H1 (cell line): Measurements from ENCODE around the gene DSCAM. TPM values are rescaled to one million over a fixed set of nuclear protein-coding genes. Genes with fewer than 3 reads are reported as not detected.

ENCODE experiments used
- CTCF ChIA-PET: fragments of 300-600 bp; sonication (Branson Sonifier 250); formaldehyde crosslinking; loops from one replicate; lab custom pipeline; 2021; ENCODE audit not compliant: partially characterized antibody; lab: Charles Lee
- POLR2A ChIA-PET: fragments of 300-600 bp; sonication (Branson Sonifier 250); formaldehyde crosslinking; loops from one replicate; lab custom pipeline; 2021; ENCODE audit warnings: inconsistent platforms; ENCODE audit not compliant: partially characterized antibody; lab: Charles Lee
- DNase-seq, 2 experiments: peaks; one replicate each; pipeline versions ENCODE4 v3.0.0 to v3.0.0-alpha.2; 2010 to 2022; ENCODE audit warnings: low spot score in 2 of 2, low read depth in 1 of 2, mixed read lengths in 1 of 2
- FAIRE-seq: peaks from 2 replicates; lab custom pipeline; 2011; peaks lifted over from hg19 to GRCh38; lab: Jason Lieb, UNC
- H2AFZ ChIP-seq: 2 replicates; pipeline ENCODE4 v1.8.1; 2012; ENCODE audit warnings: low read length, inconsistent platforms
- H2AK5ac ChIP-seq: 2 replicates; pipeline ENCODE4 v1.6.1; 2013; ENCODE audit warnings: low read depth, low read length
- H2BK120ac ChIP-seq: replicated peaks from 2 replicates; pipeline ENCODE3; 2013; ENCODE audit warnings: low read depth, low read length, inconsistent platforms
- H2BK12ac ChIP-seq: 2 replicates; pipeline ENCODE4 v1.6.1; 2013; ENCODE audit warnings: low read depth, low read length
- H2BK15ac ChIP-seq: 2 replicates; pipeline ENCODE4 v1.6.1; 2013; ENCODE audit warnings: low read length
- H2BK20ac ChIP-seq: 2 replicates; pipeline ENCODE4 v1.6.1; 2013; ENCODE audit warnings: low read length
- H2BK5ac ChIP-seq: 2 replicates; pipeline ENCODE4 v1.6.1; 2013; ENCODE audit warnings: low read depth, low read length
- H3K14ac ChIP-seq: 2 replicates; pipeline ENCODE4 v1.6.1; 2013; ENCODE audit warnings: inconsistent platforms; ENCODE audit not compliant: insufficient read length
- H3K18ac ChIP-seq: 2 replicates; pipeline ENCODE4 v1.6.1; 2013; ENCODE audit warnings: low read length; ENCODE audit errors: extremely low read depth
- H3K23ac ChIP-seq: 2 replicates; pipeline ENCODE4 v1.6.1; 2013; ENCODE audit warnings: inconsistent platforms; ENCODE audit not compliant: insufficient read length
- H3K23me2 ChIP-seq: 2 replicates; pipeline ENCODE4 v1.6.1; 2013; ENCODE audit warnings: low read depth, low read length
- H3K27ac ChIP-seq: 2 replicates; pipeline ENCODE4 v1.6.1; 2011; ENCODE audit warnings: low read depth, low read length, inconsistent platforms
- H3K27me3 ChIP-seq, 4 experiments: replicated peaks in 1 of 4; 1 replicate in 1 of 4; 2 replicates in 3 of 4; pipeline versions ENCODE4 v1.6.1 to v1.8.1; 2011 to 2013; ENCODE audit warnings: low read length in 3 of 4, mild to moderate bottlenecking in 3 of 4, inconsistent platforms in 2 of 4, mixed read lengths in 2 of 4, moderate library complexity in 1 of 4; ENCODE audit not compliant: control insufficient read depth in 3 of 4, insufficient read depth in 3 of 4; ENCODE audit errors: extremely low read depth in 1 of 4
- H3K36me3 ChIP-seq, 4 experiments: 2 replicates each; pipeline versions ENCODE4 v1.6.1 to v1.8.1; 2011 to 2013; ENCODE audit warnings: mild to moderate bottlenecking in 4 of 4, low read length in 3 of 4, moderate library complexity in 2 of 4, control low read depth in 1 of 4, inconsistent platforms in 1 of 4; ENCODE audit not compliant: insufficient read depth in 4 of 4, control insufficient read depth in 2 of 4
- H3K4ac ChIP-seq: replicated peaks from 2 replicates; pipeline ENCODE3; 2013; ENCODE audit warnings: low read length, low read depth, mixed read lengths, inconsistent platforms; ENCODE audit not compliant: insufficient read length
- H3K4me1 ChIP-seq, 4 experiments: replicated peaks in 1 of 4; 1 replicate in 1 of 4; 2 replicates in 3 of 4; pipeline versions ENCODE4 v1.6.1 to v1.8.1; 2011 to 2013; ENCODE audit warnings: low read length in 3 of 4, inconsistent platforms in 2 of 4, mixed read lengths in 1 of 4; ENCODE audit not compliant: insufficient read depth in 4 of 4, control insufficient read depth in 3 of 4
- H3K4me2 ChIP-seq, 2 experiments: 2 replicates each; pipeline versions ENCODE4 v1.6.1 to v1.8.1; 2011 to 2013; ENCODE audit warnings: low read depth in 2 of 2, low read length in 2 of 2, control low read depth in 1 of 2, inconsistent platforms in 1 of 2, mild to moderate bottlenecking in 1 of 2; ENCODE audit not compliant: insufficient read depth in 1 of 2
- H3K4me3 ChIP-seq, 4 experiments: fragments of 200-600, 300-600 bp in 1 of 4; sonication (generic), shearing (Covaris generic), sonication (Bioruptor Twin) in 1 of 4; 2 replicates each; pipeline versions ENCODE4 v1.5.1 to v1.8.1; 2011 to 2016; ENCODE audit warnings: low read length in 4 of 4, low read depth in 3 of 4, control low read depth in 2 of 4, inconsistent platforms in 2 of 4, mild to moderate bottlenecking in 2 of 4, mixed read lengths in 1 of 4, moderate library complexity in 1 of 4; ENCODE audit not compliant: insufficient read depth in 2 of 4; ENCODE audit errors: extremely low read depth in 1 of 4
- H3K56ac ChIP-seq: replicated peaks from 2 replicates; pipeline ENCODE3; 2013; ENCODE audit warnings: low read depth, mild to moderate bottlenecking, mixed read lengths, low read length, inconsistent platforms; ENCODE audit not compliant: insufficient read length
- H3K79me1 ChIP-seq: 2 replicates; pipeline ENCODE4 v1.6.1; 2013; ENCODE audit warnings: low read depth, low read length, control low read depth
- H3K79me2 ChIP-seq, 2 experiments: 2 replicates each; pipeline versions ENCODE4 v1.6.1 to v1.8.1; 2012 to 2013; ENCODE audit warnings: low read length in 2 of 2, mild to moderate bottlenecking in 2 of 2, inconsistent platforms in 1 of 2; ENCODE audit not compliant: insufficient read depth in 2 of 2, control insufficient read depth in 1 of 2
- H3K9ac ChIP-seq, 4 experiments: replicated peaks in 1 of 4; 1 replicate in 1 of 4; 2 replicates in 3 of 4; pipeline versions ENCODE4 v1.6.1 to v1.8.1; 2011 to 2013; ENCODE audit warnings: low read depth in 3 of 4, low read length in 3 of 4, control low read depth in 2 of 4, mild to moderate bottlenecking in 2 of 4, moderate library complexity in 2 of 4, inconsistent platforms in 1 of 4; ENCODE audit errors: extremely low read depth in 1 of 4
- H3K9me3 ChIP-seq, 2 experiments: 2 replicates each; pipeline versions ENCODE4 v1.6.1 to v1.8.1; 2012 to 2013; ENCODE audit warnings: mild to moderate bottlenecking in 2 of 2, moderate library complexity in 2 of 2, control low read depth in 1 of 2, inconsistent platforms in 1 of 2, low read depth in 1 of 2, low read length in 1 of 2, mixed read lengths in 1 of 2; ENCODE audit not compliant: insufficient read depth in 2 of 2
- H4K20me1 ChIP-seq, 2 experiments: replicated peaks in 1 of 2; 2 replicates each; pipeline versions ENCODE3 to v1.8.1; 2011 to 2013; ENCODE audit warnings: inconsistent platforms in 2 of 2, low read length in 2 of 2, mild to moderate bottlenecking in 1 of 2; ENCODE audit not compliant: insufficient read depth in 2 of 2, control insufficient read depth in 1 of 2
- H4K5ac ChIP-seq: 2 replicates; pipeline ENCODE4 v1.6.1; 2013; ENCODE audit warnings: low read length, low read depth, mixed read lengths, inconsistent platforms; ENCODE audit not compliant: insufficient read length
- H4K8ac ChIP-seq: 2 replicates; pipeline ENCODE4 v1.8.0; 2013; ENCODE audit warnings: mild to moderate bottlenecking, moderate library complexity, low read length, inconsistent platforms; ENCODE audit not compliant: insufficient read depth; ENCODE audit errors: extremely low read depth
- H4K91ac ChIP-seq: replicated peaks from 2 replicates; pipeline ENCODE3; 2013; ENCODE audit warnings: low read length, mixed read lengths, inconsistent platforms; ENCODE audit not compliant: insufficient read length
- BACH1 ChIP-seq: IDR thresholded peaks from 2 replicates; pipeline ENCODE4 v1.6.1; 2012; ENCODE audit warnings: low read length, improper control_type of control experiment
- CBX5 ChIP-seq: fragments of 300-800, 300-1000 bp; sonication (generic); IDR thresholded peaks from 2 replicates; pipeline ENCODE4 v1.7.1; 2016; ENCODE audit warnings: antibody characterized with exemption, low read length, low read depth
- EP300 ChIP-seq, 2 experiments: IDR thresholded peaks; 1 replicate in 1 of 2; 2 replicates in 1 of 2; pipeline ENCODE4 v1.6.1; 2011 to 2012; ENCODE audit warnings: low read depth in 2 of 2, low read length in 2 of 2, mild to moderate bottlenecking in 2 of 2, borderline replicate concordance in 1 of 2, inconsistent platforms in 1 of 2, moderate library complexity in 1 of 2
- RFX5 ChIP-seq: IDR thresholded peaks from 2 replicates; pipeline ENCODE4 v1.6.1; 2011; ENCODE audit warnings: low read depth, low read length, improper control_type of control experiment, borderline replicate concordance
- SP4 ChIP-seq: IDR thresholded peaks from 2 replicates; pipeline ENCODE4 v1.6.1; 2012; ENCODE audit warnings: low read length, inconsistent platforms
- USF2 ChIP-seq: IDR thresholded peaks from 2 replicates; pipeline ENCODE4 v1.6.1; 2011; ENCODE audit warnings: low read length, improper control_type of control experiment
- WGBS, 2 experiments: shearing (Covaris generic) in 1 of 2; methylation state at CpG; one replicate each; pipeline versions ENCODE4 v1.1.6 to v1.1.7; 2013 to 2015; ENCODE audit warnings: low lambda C conversion rate in 2 of 2, mixed read lengths in 2 of 2, inconsistent platforms in 1 of 2, low coverage in 1 of 2, missing lambda C conversion rate in 1 of 2; ENCODE audit not compliant: insufficient replicate concordance in 2 of 2, insufficient coverage in 1 of 2, insufficient read length in 1 of 2; ENCODE audit errors: extremely low coverage in 1 of 2, missing lambda C conversion rate in 1 of 2; 5-methylcytosine and 5-hydroxymethylcytosine counted together
- polyA plus RNA-seq, 7 experiments: library from polyadenylated mRNA; depleted of rRNA in 3 of 7; stranded (reverse) in 5 of 7; unstranded in 2 of 7; fragments of >200 nt in 5 of 7; fragments of 200-250 nt in 2 of 7; gene quantifications; 1 replicate in 5 of 7; 2 replicates in 1 of 7; 4 replicates in 1 of 7; pipeline versions ENCODE4 v1.2.1 to v1.2.3, GENCODE V29; 2011 to 2013; ENCODE audit warnings: missing spikeins in 2 of 7, mixed read lengths in 2 of 7
- total RNA-seq: library from RNA; stranded (reverse); fragmentation: NEBNext Ultra II Directional; extraction: Animal tissue kit (Norgen Biotek cat#: 25700); gene quantifications from 2 replicates; pipeline ENCODE4 v1.2.1, GENCODE V29; 2021

The DSCAM gene
- total and polyA plus RNA-seq, 2 of the 8 experiments (the other 6 are each of a cell fraction or from before 2014, with no cell fraction given), result 0.02 to 0.15 TPM

- Histone ChIP-seq H2BK12ac (no peak overlapping the region), H4K8ac (no peak overlapping the region), H3K4me2 (no peak overlapping the region), H2BK120ac (no peak overlapping the region), H4K91ac (no peak overlapping the region), H4K20me1 (no peaks in the 10 kb centered on the region), H3K9me3 (no peaks in the 10 kb centered on the region), H3K4ac (no peak overlapping the region), H2AFZ (no peak overlapping the region), H3K4me3 (no peak overlapping the region), H3K79me2 (no peaks in the 10 kb centered on the region), H3K23me2 (no peaks in the 10 kb centered on the region), H2BK20ac (no peak overlapping the region), H3K27me3 (no peaks in the 10 kb centered on the region), H3K36me3 (no peaks in the 10 kb centered on the region), H3K79me1 (no peaks in the 10 kb centered on the region), H3K23ac (no peak overlapping the region), H4K5ac (no peak overlapping the region), H3K14ac (no peak overlapping the region), H3K18ac (no peak overlapping the region), H3K56ac (peak overlapping the region; percentile 32), H3K4me1 (no peaks in the 10 kb centered on the region), H3K27ac (no peak overlapping the region), H2BK5ac (no peak overlapping the region), H2BK15ac (no peak overlapping the region), H3K9ac (no peak overlapping the region), H2AK5ac (no peak overlapping the region)
- FAIRE-seq (no peak), DNase-seq (no peak)
- ChIA-PET POLR2A (no interaction called here), CTCF (interaction anchor here (0.6 to 2.0 kb wide), 4 partner anchors 18 to 1919 kb away, joined by 3 to 6 read pairs (median 4); no protein-coding TSS in a partner anchor)
- 92% methylated on average over 9 of the region's 9 CpGs; no CpG with 5 or more reads in 1 of the 2 experiments for WGBS, 2 experiments
- TF ChIP-seq BACH1 (no peak), SP4 (no peak), USF2 (no peak), EP300 (IDR thresholded peaks at IDR 0.05; ENCODE audit: borderline replicate concordance in 1 of 2, low read depth in 2 of 2, low read length in 2 of 2) (no peak), CBX5 (no peak), RFX5 (no peak)
Measured at GRCh38 chr21:40187946-40188654, 658.9 kb downstream of the DSCAM start.
